GM21423 (cell line): ENCODE measurements around the gene IFFO2.
"Not testable (repeated sequence)": the region's sequence is repeated elsewhere in the genome, so short reads cannot be mapped to it uniquely, and the experiment has no call there.

ENCODE experiments used
- ATAC-seq: cut with Tn5 transposase; IDR thresholded peaks from one replicate; pipeline ENCODE4 v1.9.1; 2021; ENCODE audit warnings: mild to moderate bottlenecking, moderate library complexity; ENCODE audit not compliant: unreplicated experiment

The IFFO2 gene

DNA sequence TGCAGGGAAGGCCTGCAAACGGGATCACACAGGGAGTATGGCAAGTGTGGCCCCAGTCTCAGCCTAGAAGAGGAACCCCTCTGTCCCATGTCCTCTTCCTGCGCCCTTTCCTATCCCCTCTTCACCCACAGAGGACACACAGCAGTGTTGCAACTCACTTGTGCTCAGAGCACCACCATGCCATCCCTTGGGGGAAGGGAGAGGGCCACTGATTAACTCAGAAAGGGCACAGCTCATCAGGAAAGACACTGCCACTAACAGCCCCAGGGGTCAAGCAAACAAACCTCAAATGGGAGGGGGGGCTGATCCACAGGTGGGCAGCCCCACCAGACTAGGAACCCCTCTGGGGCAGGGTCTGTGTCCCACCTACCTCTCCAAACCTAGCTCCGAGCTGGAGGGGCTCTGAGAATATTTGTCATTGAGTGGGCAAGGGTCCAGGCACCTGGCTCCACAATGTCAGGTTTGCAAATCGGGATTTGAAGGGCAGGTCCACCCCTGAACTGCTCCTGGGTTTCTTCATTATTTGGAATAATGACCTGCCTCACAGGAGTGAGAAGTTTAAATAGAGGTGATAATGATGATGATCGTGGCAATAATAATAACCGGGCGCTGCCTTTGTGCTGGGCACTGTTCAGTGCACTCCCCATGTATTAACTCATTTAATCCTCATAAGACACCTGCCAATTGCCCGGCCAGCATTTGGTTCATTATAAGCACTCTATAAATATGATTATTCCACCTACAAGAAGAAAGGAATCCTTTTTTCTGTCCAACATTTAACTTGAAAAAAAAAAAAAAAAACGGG, 55.1 kb downstream of the IFFO2 start:
- ATAC-seq, result no peak

GRCh38 chr1:18900303-18900841, 56.1 kb downstream of the IFFO2 start:
- no peak for ATAC-seq

GRCh38 chr1:18899363-18900049, 57.0 kb downstream of the IFFO2 start:
- no peak for ATAC-seq

DNA sequence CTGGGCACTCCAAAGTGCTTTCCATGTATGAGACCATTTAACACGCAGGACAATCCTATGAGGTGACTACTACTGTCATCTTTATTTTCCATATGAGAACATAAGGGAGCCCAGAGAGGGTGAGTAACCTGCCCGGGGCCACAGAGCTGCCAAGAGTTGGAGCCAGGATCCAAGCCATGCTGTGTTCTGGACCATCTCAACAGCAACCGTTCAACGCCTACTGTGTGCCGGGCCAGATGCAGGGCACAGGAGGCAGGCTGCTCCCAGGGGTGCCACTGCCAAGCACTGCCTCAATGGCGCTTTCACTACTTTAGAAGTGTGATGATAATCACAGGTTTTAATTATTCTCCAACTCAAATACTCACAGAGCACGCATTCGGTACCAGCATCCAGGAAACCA, 57.9 kb downstream of the IFFO2 start:
- no peak for ATAC-seq

GRCh38 chr1:18895317-18895716, 61.2 kb downstream of the IFFO2 start:
- ATAC-seq, result no peak

- ATAC-seq, result no peak
Observed at GRCh38 chr1:18893120-18893519, 63.4 kb downstream of the IFFO2 start.

- not testable (repeated sequence) for ATAC-seq
Observed at GRCh38 chr1:18891858-18892257, 64.6 kb downstream of the IFFO2 start.

GRCh38 chr1:18891426-18891780, 65.1 kb downstream of the IFFO2 start:
- no peak for ATAC-seq

GRCh38 chr1:18890706-18891425, 65.6 kb downstream of the IFFO2 start:
- ATAC-seq, result no peak

GRCh38 chr1:18886003-18886335, 70.5 kb downstream of the IFFO2 start:
- ATAC-seq, result no peak

- no peak for ATAC-seq
Observed at GRCh38 chr1:18885311-18886002, 71.0 kb downstream of the IFFO2 start.

- no peak for ATAC-seq
Observed at GRCh38 chr1:18884727-18885126, 71.7 kb downstream of the IFFO2 start.

- ATAC-seq, result no peak
Observed at GRCh38 chr1:18884419-18884717, 72.1 kb downstream of the IFFO2 start.

DNA sequence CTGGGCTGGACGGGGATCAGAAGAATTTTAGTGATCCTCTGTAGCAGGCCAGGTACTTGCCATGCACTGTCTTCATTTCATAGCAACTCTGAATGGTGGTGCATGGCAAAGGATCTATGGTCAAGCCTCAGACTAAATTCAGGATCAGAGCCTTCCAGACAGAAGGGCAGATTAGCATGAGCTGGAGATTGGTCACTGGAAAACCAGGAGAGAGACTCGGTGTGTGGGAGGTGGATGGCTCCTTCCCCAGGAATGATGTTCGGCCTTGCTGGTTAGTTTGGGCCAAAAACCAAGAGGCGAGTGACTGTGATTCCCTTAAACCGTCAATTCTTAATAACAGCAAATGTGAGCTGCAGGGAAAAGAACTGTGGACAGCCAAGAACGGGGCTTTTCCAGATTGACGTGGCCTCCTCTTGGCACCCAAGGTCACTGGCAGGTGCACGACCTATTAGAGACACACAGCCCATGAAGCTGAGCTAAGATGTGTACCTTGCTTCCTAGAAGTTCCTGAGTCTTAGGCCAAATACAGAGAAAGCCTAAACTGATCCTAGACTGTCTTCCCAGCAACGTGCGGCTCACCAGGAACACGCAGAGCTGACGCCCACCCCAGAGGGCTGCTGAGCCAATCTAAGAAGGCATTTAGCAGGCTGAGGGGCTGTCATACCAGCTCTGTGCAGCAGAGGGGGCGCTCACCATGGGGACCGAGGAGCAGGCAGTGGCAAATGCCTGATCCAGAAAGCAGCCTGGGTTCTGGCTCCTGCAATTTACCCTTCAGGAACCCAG, 72.6 kb downstream of the IFFO2 start:
- ATAC-seq, result no peak

DNA sequence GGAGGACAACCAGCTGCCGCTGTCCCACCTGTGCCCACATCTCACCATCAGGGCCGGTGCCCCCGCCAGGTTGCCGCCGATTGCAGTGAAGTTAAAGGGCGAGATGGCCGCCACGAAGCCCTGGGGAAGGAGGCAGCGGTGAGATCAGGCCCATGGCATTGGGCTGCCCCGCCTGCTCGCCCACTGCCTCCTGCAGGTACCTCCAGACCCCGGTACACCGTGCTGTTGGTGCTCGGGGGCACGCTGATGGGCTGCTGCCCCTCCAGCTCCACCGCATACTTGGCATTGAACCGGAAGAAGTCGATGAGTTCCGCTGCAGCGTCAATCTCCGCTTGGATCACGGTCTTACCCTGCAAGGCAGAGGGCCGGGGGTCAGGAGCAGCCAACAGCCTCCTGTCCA, 73.4 kb downstream of the IFFO2 start:
- ATAC-seq, result no peak

- no peak for ATAC-seq
Observed at GRCh38 chr1:18882486-18882885, 74.0 kb downstream of the IFFO2 start.

DNA sequence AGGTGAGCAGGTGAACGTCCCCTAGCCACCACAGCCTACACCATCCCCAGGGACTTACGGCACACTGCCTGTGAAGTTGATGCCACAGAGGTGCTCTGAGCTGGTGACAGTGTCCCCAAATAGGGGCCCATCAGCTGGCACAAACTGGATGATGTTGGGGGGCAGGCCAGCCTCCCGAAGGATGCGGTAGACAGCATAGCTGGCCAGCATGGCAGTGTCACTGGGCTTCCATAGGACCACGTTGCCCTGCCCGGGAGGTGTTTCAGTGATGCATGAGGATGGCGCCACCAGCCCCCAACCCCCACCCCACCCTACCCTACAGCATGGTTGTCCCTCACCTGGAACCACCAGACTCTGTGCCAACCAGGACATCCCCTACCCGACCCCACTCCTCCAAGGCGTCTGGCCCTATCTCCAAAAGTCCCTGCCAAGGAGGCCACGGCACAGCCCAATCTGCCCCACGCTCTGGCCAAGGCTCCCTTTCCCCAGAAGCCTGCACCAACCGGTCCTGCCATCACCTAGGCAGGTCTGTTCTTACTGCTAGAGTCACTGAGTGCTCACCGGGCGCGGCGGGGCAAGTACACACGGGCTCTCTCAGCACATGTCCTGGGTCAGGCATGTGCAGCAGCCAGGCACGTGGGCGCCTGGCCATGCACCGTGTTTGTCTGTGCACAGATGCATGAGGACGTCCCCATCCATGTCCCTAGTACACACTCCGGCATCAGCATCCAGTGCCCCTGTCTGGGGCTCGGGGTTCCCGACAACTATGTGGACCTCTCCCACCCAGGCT, 74.6 kb downstream of the IFFO2 start:
- ATAC-seq, result no peak

GRCh38 chr1:18881164-18881563, 75.3 kb downstream of the IFFO2 start:
- ATAC-seq, result no peak

DNA sequence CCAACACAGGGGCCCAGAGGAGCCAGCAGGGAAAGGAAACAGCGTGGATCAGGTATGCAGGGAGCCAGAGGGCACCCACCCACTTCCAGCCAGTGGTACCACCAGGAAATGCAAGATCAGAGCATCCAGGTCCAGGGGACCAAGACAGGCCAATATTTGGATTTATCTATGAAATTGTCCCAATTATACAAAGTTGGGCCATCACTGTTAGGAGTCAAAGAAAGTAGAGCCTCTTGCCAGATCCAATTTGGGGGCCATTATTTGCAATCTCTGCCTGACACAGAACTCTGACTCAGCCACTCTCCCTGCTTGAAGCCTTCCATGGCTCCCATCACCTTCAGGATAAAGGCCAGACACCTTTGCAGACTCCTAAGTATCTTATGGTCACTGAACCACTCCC, 75.9 kb downstream of the IFFO2 start:
- no peak for ATAC-seq

- no peak for ATAC-seq
Observed at GRCh38 chr1:18879791-18880309, 76.6 kb downstream of the IFFO2 start.
